ENCODE data around the gene SLC2A13. TPM values are rescaled to one million over a fixed set of nuclear protein-coding genes. Genes with fewer than 3 reads are reported as not detected.

The SLC2A13 gene
- total and polyA plus RNA-seq, 2 donors (not counting 3 experiments of a cell fraction or from before 2014, with no cell fraction given): 1.2 to 4.9 TPM

DNA sequence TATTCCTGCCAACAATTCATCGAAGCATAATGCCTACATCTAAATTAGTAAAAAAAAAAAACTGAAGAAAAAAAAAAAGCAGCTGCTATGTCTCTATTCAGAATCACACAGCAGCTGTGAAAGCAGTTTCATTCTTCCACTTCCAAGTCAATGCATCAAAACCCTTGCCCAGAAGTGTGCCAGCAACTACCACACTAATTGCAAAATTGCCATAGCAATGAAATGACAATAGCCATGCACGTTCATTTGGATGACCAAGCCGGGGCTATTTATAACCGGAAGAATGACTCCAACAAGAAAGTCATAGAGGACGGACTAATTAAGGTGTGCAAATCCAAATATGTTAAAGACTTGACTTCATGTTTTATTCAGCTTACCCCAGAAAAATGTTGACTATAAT lies 42.5 kb downstream of the SLC2A13 start:
- dilution Hi-C loops (cut with MboI; ENCODE audit: extremely low pct_ligation_motif_present, low sequenced_read_pairs) (no loop called here), intact Hi-C loops (cut with micrococcal nuclease) (no loop called here)
- Histone ChIP-seq H3K27me3 (ENCODE audit: control insufficient read depth in 2 of 2, insufficient read depth in 2 of 2, low read length in 2 of 2) (no peaks in the 10 kb centered on the region), H3K9ac (replicated peaks; ENCODE audit: extremely low read depth, insufficient read depth, low read length) (no peak overlapping the region), H3K27ac (ENCODE audit: insufficient read depth, low read depth, low read length) (no peak overlapping the region), H3K4me1 (ENCODE audit: control insufficient read depth, extremely low read depth, insufficient read depth, low read length) (no peaks in the 10 kb centered on the region), H4K20me1 (replicated peaks; ENCODE audit: control insufficient read depth, extremely low read depth, insufficient read depth, low read length) (no peaks in the 10 kb centered on the region), H3K36me3 (ENCODE audit: control insufficient read depth in 2 of 2, extremely low read depth in 1 of 2, insufficient read depth in 2 of 2, low read length in 2 of 2) (no peaks in the 10 kb centered on the region), H3K9me3 (replicated peaks; ENCODE audit: control insufficient read depth, insufficient read depth, low read length) (no peaks in the 10 kb centered on the region), H3K4me2 (ENCODE audit: insufficient read depth, low read length) (no peak overlapping the region), H3K4me3 (replicated peaks in 1 of 3; ENCODE audit: insufficient read depth in 1 of 3, low read depth in 1 of 3, low read length in 3 of 3) (no peak overlapping the region), H3K79me2 (ENCODE audit: control insufficient read depth, insufficient read depth, low read length) (no peaks in the 10 kb centered on the region), H2AFZ (ENCODE audit: low read depth, low read length) (no peak overlapping the region), H3K9me1 (replicated peaks; ENCODE audit: control insufficient read depth, extremely low read depth, insufficient read depth, low read length) (no peaks in the 10 kb centered on the region)
- CTCF ChIA-PET: interaction anchor here (1.4 to 3.4 kb wide), 2 partner anchors 9 to 52 kb away, joined by 3 to 13 read pairs; no protein-coding TSS in a partner anchor
- DNase-seq (ENCODE audit: low read depth, low spot score): no peak
- FAIRE-seq: no peak
- no peak for TF ChIP-seq GATA2 (IDR thresholded peaks at IDR 0.05; ENCODE audit: insufficient read depth, insufficient read length, low read depth, low read length)
- TF ChIP-seq, protein P1, sequence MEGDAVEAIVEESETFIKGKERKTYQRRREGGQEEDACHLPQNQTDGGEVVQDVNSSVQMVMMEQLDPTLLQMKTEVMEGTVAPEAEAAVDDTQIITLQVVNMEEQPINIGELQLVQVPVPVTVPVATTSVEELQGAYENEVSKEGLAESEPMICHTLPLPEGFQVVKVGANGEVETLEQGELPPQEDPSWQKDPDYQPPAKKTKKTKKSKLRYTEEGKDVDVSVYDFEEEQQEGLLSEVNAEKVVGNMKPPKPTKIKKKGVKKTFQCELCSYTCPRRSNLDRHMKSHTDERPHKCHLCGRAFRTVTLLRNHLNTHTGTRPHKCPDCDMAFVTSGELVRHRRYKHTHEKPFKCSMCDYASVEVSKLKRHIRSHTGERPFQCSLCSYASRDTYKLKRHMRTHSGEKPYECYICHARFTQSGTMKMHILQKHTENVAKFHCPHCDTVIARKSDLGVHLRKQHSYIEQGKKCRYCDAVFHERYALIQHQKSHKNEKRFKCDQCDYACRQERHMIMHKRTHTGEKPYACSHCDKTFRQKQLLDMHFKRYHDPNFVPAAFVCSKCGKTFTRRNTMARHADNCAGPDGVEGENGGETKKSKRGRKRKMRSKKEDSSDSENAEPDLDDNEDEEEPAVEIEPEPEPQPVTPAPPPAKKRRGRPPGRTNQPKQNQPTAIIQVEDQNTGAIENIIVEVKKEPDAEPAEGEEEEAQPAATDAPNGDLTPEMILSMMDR (IDR thresholded peaks at IDR 0.05; ENCODE audit: extremely low read depth in 1 of 2, insufficient read depth in 1 of 2, low read depth in 1 of 2, low read length in 2 of 2): no peak
- no peak for TF ChIP-seq MYC (IDR thresholded peaks at IDR 0.05; ENCODE audit: low read depth, low read length)
- no peak for TF ChIP-seq JUN (IDR thresholded peaks at IDR 0.05; ENCODE audit: borderline replicate concordance, insufficient read depth, insufficient read length, low read depth)
- TF ChIP-seq EZH2 (IDR thresholded peaks at IDR 0.05; ENCODE audit: borderline replicate concordance, low read depth, low read length, severe bottlenecking): no peak
- no peak for TF ChIP-seq POLR2AphosphoS5 (IDR thresholded peaks at IDR 0.05; ENCODE audit: insufficient read depth, low read depth, low read length)
- no peak for TF ChIP-seq FOS (IDR thresholded peaks at IDR 0.05; ENCODE audit: borderline replicate concordance, insufficient read depth, low read length)
- TF ChIP-seq, protein P2, sequence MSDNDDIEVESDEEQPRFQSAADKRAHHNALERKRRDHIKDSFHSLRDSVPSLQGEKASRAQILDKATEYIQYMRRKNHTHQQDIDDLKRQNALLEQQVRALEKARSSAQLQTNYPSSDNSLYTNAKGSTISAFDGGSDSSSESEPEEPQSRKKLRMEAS (IDR thresholded peaks at IDR 0.05; ENCODE audit: insufficient read depth, insufficient read length): no peak
- TF ChIP-seq POLR2A (IDR thresholded peaks at IDR 0.05; ENCODE audit: low read depth, low read length): no peak
- POLR2A ChIA-PET: no interaction called here
- no TSS peak for BruUV-seq (replicated peaks)
